ENCODE data around the gene SLC2A11. TPM values are rescaled to one million over a fixed set of nuclear protein-coding genes. Genes with fewer than 3 reads are reported as not detected.

SLC2A11 gene
- polyA plus RNA-seq, 3 donors, result 1.3 to 3.3 (median 2.5) TPM

DNA sequence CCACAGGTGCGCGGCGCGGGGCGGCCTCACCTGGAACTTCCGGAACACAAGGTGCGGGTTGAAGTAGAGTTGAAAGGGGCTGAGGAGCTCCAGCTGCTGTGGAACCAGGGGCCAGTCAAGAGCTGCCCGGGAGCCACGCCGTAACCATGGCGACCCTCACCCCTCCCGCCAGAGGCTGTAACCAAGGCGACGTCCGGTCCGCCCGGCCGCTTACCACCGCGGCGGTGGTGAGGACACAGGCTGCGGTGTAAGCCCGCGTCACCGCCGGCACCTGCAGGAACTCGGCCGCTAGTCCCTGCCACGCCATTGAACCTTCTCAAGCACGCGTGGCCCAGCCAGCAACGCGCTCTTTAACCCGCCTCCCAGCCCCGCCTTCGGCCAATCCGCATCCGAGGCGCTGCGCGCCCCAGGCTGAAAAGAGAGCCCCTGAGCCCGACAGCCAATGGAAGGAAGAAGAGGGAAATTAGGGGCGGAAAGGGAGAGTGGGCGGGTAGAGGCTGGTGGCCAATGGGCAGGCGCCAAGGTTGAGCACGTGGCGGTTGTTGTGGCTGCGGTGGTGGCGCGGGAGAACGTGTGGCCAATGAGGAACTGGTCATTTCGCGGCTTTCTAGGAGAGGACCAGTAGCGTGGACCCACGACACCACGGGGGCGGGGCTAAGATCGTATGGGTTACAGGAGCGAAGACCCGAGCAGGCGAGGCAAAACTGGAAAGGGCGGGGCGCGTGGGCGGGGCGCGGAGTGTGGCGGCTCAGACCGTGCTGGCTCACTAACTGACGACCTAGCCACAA is 18.8 kb upstream of the SLC2A11 start, which contains the start of gene DERL3:
Gene DERL3 (minus strand): TSS at position 326 of the 788 bp plus-strand sequence. CDS start 19 bp downstream, at position 307.
- Histone ChIP-seq H3K4me2 (replicated peaks; ENCODE audit: extremely low read depth, low read length, poor library complexity, severe bottlenecking) (peak within 1 kb of the TSS; percentile 69), H3K79me2 (ENCODE audit: insufficient read depth, low read length) (no peaks in the 10 kb centered on the region), H3K4me1 (ENCODE audit: control insufficient read depth in 1 of 2, insufficient read depth in 2 of 2, low read length in 2 of 2) (peaks cover 16 to 17% of the 10 kb centered on the region in 2 donors), H4K20me1 (ENCODE audit: insufficient read depth, low read length) (peaks cover 4% of the 10 kb centered on the region), H3K9ac (ENCODE audit: insufficient read depth, low read length, poor library complexity, severe bottlenecking) (peak within 1 kb of the TSS; percentile 57), H3K27me3 (ENCODE audit: control insufficient read depth in 2 of 2, insufficient read depth in 2 of 2, low read length in 2 of 2) (no peaks in the 10 kb centered on the region), H3K4me3 (replicated peaks in 1 of 3; ENCODE audit: low read depth in 2 of 3, low read length in 3 of 3) (peak within 1 kb of the TSS; percentile 36 to 73 (median 49)), H3K27ac (ENCODE audit: low read depth in 1 of 2, low read length in 2 of 2) (peak within 1 kb of the TSS in 1 of 2 donors; percentile 53), H3K9me3 (replicated peaks in 1 of 2; ENCODE audit: control insufficient read depth in 1 of 2, insufficient read depth in 1 of 2, low read length in 2 of 2) (no peaks in the 10 kb centered on the region), H3K36me3 (replicated peaks in 1 of 2; ENCODE audit: control insufficient read depth in 1 of 2, insufficient read depth in 2 of 2, low read length in 2 of 2) (peaks cover 22 to 27% of the 10 kb centered on the region in 2 donors), H2AFZ (ENCODE audit: insufficient read depth, low read depth, low read length, poor library complexity, severe bottlenecking) (peak within 1 kb of the TSS; percentile 58)
- intact Hi-C loops (cut with micrococcal nuclease), result loop anchor here (2.0 to 5.0 kb wide), 2 partner anchors 52 to 122 kb away; partner anchors contain the start of gene SMARCB1 (in 2 of the 2)
- peaks cover 3 to 8% (median 4%) of the 10 kb centered on the region in 3 donors for H3K27me3 Mint-ChIP-seq (ENCODE audit: low read depth in 3 of 3)
- peak; percentile 99 to 100 (median 100) for DNase-seq
- H3K36me3 Mint-ChIP-seq, result peaks cover 18 to 29% of the 10 kb centered on the region in 2 donors
- under 1% methylated on average over 69 of the region's 70 CpGs for WGBS (ENCODE audit: insufficient coverage)
- H3K4me1 Mint-ChIP-seq, result peaks cover 20% of the 10 kb centered on the region
- H3K4me3 Mint-ChIP-seq, result peak within 1 kb of the TSS; percentile 83 to 88
- TF ChIP-seq CTCF (IDR thresholded peaks at IDR 0.05), result no peak
- peak within 1 kb of the TSS; percentile 72 to 94 (median 85) for H3K27ac Mint-ChIP-seq
- H3K9me3 Mint-ChIP-seq, result no peaks in the 10 kb centered on the region

- no peaks in the 10 kb centered on the region for H3K9me3 ChIP-seq (replicated peaks in 1 of 2; ENCODE audit: control insufficient read depth in 1 of 2, insufficient read depth in 1 of 2, low read length in 2 of 2)
- TF ChIP-seq CTCF (IDR thresholded peaks at IDR 0.05), result no peak
- no peaks in the 10 kb centered on the region for H3K79me2 ChIP-seq (ENCODE audit: insufficient read depth, low read length)
- peaks cover 14 to 18% of the 10 kb centered on the region in 2 donors for H3K36me3 ChIP-seq (replicated peaks in 1 of 2; ENCODE audit: control insufficient read depth in 1 of 2, insufficient read depth in 2 of 2, low read length in 2 of 2)
- peak overlapping the region in 1 of 3 experiments; percentile 58 for H3K4me3 ChIP-seq (replicated peaks in 1 of 3; ENCODE audit: low read depth in 2 of 3, low read length in 3 of 3)
- peaks cover 4% of the 10 kb centered on the region for H4K20me1 ChIP-seq (ENCODE audit: insufficient read depth, low read length)
- H3K9ac ChIP-seq (ENCODE audit: insufficient read depth, low read length, poor library complexity, severe bottlenecking), result no peak overlapping the region
- H3K36me3 Mint-ChIP-seq, result peaks cover 13 to 18% of the 10 kb centered on the region in 2 donors
- H2AFZ ChIP-seq (ENCODE audit: insufficient read depth, low read depth, low read length, poor library complexity, severe bottlenecking), result no peak overlapping the region
- H3K27me3 ChIP-seq (ENCODE audit: control insufficient read depth in 2 of 2, insufficient read depth in 2 of 2, low read length in 2 of 2), result no peaks in the 10 kb centered on the region
- no peaks in the 10 kb centered on the region for H3K9me3 Mint-ChIP-seq
- peaks cover 25% of the 10 kb centered on the region in 2 donors for H3K4me1 ChIP-seq (ENCODE audit: control insufficient read depth in 1 of 2, insufficient read depth in 2 of 2, low read length in 2 of 2)
- no peak overlapping the region for H3K27ac ChIP-seq (ENCODE audit: low read depth in 1 of 2, low read length in 2 of 2)
- intact Hi-C loops (cut with micrococcal nuclease), result no loop called here
- DNase-seq, result no peak
- H3K4me3 Mint-ChIP-seq, result peak overlapping the region in 1 of 2 donors; percentile 35
- H3K27me3 Mint-ChIP-seq (ENCODE audit: low read depth in 3 of 3), result peaks cover 3 to 8% (median 4%) of the 10 kb centered on the region in 3 donors
- WGBS (ENCODE audit: insufficient coverage), result 88% methylated on average over 3 of the region's 7 CpGs
- H3K27ac Mint-ChIP-seq, result peak overlapping the region in 1 of 7 donors; percentile 71
- H3K4me2 ChIP-seq (replicated peaks; ENCODE audit: extremely low read depth, low read length, poor library complexity, severe bottlenecking), result no peak overlapping the region
- peaks cover 27% of the 10 kb centered on the region for H3K4me1 Mint-ChIP-seq
Observed at GRCh38 chr22:23840026-23840425, 17.6 kb upstream of the SLC2A11 start.

Data from CD14-positive monocyte (primary cell).